Parietal lobe (tissue), 2 donors: ENCODE measurements around the gene ROR2. TPM values are rescaled to one million over a fixed set of nuclear protein-coding genes. Genes with fewer than 3 reads are reported as not detected.

ENCODE experiments used
- small RNA-seq: library from RNA; depleted of rRNA; stranded (forward); fragments of <200 nt; gene quantifications from one replicate; pipeline ENCODE3, GENCODE V24; 2014; ENCODE audit warnings: low replicate concordance
- total RNA-seq: library from RNA; depleted of rRNA; stranded (reverse); fragments of >200 nt; gene quantifications from one replicate; pipeline ENCODE4 v1.2.3, GENCODE V29; 2014

The ROR2 gene
- 0.94 TPM for total RNA-seq

DNA sequence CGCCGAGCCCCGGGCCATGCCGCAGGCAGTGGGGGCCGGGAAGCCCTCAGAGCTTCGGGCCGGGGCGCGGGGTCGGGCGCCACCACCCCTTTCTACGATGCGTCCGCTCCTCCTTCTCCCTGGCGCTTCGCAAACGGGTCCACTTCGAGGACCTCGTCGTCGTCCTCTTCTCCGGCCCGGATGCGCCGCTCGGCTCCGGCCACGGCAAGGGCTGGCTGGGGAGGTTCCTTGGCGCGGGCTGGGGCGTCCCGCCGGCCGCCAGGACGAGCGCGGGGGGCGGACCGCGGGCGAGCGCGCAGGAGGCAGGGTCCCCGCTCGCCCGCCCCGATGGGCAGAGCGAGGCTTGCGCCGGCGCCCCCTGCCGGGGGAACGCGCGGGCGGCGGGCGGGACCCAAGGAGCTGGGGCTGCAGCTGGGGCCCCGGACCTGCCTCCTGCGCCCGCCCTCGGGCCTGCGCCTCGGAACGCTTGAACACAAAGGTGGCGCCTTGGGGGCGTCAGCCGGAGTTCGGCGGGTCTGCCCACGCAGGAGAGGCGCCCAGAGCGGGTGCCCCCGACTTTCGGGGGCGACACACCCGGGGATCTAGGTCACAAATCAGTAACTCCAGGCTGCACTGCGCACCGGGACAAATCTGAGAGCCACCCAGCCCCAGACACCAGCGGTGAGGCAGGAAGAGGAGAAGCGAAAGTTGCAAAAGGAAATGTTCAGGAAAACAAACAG is at the start of gene ROR2:
ROR2 (minus strand) TSS at position 283 of the 719 bp plus-strand sequence.

Small RNAs within 50 kb of the gene (small RNA-seq; reads per million reads assigned to genes)
- gene MIR3910-1 = not detected

Other genes starting within 250 kb of the ROR2 start
- 80.4 TPM for gene SPTLC1, start 165.2 kb upstream of the ROR2 start, total RNA-seq